HG02759 (cell line): Measurements from ENCODE around the gene GDPD5.

ENCODE experiments used
- ATAC-seq: cut with Tn5 transposase; IDR thresholded peaks from one replicate; pipeline ENCODE4 v1.9.1; 2021; ENCODE audit warnings: mild to moderate bottlenecking, moderate library complexity; ENCODE audit not compliant: unreplicated experiment

GDPD5 gene

DNA sequence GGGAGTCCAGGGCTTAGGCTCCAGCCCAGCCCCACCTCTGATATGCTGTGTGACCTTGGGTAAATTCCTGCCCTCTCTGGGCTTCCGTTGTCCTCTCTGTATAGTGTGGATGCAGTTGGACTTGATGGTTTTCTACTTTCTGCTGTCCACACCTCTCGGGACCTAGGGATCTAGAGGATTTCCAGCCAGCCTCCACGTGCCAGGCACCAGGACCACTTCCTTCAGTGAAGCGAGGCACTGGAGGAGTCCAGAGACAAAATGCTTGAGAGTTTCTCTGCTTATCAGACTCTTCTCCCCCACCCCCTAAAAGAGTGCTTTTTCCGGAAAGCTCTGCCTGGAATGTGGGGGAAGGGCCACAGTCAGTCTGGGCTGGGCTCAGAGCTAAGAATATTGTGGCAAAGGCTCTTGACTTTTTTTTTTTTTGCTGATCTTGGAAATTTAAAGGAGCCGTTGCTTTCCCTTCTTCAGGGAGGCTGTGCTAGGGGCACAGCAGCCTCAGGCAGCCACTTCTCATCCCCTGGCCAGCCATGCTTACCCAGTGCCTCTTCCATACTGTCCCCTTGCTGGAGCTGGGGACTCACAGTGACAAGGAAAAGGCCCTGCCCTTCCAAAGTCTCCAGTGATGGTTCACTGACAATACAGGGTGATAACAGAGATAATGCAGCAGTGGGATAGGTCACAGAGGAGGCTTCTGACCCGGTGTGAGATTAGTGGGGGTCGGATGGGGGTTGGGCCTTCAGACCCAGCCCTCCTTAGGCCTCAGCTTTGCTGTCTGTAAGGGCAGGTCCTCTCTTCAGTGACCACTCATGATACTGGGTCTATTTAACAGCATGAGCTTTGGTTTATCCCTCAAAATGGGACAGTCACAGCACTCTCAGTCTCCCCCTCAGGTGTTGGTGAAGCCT, 33.5 kb upstream of the GDPD5 start:
- ATAC-seq = no peak

DNA sequence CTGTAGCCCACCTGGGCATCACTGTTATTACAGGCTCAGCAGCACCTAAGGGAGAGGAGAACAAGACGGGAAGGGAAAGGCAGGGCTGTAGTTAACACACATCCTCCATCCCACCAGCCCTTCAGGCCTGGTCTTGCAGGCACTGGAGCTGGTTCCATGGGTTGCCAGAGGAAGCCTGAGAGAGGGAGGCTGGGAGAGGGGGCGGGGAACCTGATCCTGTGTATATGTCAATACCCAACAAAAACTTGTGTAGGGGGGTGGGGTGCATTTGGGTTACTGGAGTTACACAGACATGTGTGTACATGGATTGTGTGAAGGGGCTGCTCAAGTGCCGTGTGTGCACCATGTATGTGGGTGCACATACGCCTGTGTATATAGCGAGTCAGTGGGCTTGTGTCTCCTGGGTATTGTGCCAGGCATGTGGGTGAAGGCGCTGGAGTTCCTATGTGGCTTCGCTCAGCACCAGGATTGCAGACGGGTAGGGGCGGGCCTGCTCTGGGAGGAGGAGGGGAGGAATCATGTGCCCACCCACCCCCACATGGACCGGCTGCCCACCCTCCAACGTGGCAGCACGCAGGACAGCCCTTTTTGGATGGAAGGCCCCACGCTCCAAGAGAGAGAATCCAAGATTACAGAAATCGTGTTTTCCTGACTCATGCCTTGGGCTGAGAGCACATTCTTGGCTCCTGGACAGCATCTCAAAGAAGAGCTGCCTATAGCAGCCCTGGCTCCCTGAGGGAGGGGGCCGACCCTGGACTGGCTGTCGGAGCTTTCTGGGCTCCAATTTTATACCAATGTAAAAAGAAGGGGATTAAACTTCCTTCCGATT, 32.1 kb upstream of the GDPD5 start:
- ATAC-seq = no peak

DNA sequence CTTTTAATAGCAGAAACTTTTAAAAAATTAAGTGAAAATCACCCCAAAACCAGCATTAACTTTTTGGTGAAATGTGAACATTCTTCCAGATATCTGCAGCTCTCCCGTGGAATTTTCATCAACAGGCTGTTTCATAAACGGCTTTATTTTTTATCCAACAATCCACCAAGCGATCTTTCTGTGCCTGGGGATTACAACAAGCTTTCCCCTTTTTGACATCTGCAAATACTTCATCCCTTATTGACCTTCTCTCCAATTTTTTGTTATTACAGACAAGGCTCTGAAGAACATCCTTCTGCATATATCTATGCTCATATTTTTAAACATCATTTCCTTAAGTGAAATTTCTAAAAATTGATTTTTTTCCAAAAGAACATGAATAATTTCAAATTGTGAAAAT, 30.5 kb upstream of the GDPD5 start:
- no peak for ATAC-seq

DNA sequence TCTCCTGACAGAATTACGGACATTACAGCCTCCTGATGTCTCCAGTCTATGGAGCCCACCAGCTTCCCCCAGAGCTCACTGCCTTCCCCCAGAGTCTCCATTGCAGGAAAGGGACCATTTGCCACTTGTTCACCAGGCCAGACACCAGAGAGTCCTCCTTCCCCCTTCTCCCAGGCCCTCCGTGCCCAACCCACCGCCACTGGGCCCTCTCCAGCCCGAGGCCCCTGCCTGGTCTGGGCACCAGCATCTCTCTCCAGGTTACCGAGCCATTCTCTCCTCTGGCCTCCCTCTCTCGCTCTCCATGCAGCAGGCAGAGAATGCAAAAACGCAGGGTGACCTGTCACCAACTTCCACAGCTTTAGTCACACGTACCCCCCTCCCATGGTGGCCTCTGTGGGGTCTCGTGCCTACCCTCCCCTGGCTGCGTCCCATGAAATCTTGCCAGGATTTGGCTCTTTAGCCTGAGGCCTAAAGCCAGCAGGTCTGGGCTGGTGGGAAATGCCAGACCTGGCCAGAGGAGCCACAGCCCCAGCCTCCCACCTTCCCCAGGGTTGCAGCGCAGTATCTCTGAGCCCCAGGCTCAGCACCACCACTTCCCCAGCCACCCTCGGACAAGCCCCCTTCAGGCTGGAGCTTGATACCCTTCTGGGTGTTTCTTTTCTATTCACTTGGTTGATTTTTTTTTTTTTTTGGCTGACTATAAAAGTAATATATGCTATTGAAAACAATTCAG, 29.5 kb upstream of the GDPD5 start:
- no peak for ATAC-seq

DNA sequence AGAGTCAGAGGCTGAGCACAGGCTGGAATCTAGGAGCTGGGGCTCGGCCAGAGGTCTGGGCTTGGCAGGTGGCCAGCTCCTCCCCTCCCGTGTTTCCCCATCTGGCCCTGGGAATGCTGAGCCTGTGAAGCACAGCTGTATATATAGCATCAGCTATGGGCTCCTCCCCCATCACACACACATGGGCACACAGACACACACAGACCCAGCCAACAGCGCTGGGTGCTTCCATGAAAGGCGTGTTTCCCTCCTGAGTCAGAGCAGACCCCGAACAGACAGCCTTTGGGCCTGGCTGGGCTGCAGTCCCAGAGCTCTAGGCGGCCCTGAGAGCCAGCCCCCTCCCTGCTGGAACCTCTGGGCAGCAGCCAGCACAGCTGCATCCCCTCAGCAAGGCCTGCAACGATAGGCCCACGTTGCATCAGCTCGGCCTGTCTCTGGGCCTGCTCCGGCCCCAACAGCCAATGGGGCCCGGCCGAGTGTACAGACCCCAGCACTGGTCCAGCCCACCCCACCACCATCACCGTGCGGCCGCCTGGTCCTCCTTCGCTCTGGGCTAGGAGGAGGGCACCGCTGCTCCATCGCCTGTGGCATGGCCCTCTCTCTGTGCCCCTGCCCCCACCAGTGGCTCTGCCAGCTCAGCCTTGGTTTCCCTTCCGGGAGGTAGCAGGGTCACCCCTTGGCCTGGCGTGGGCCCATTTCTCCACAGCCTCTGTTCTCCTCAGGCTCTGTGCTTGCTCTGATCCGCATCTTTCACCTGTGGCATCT, 28.7 kb upstream of the GDPD5 start:
- ATAC-seq = no peak

DNA sequence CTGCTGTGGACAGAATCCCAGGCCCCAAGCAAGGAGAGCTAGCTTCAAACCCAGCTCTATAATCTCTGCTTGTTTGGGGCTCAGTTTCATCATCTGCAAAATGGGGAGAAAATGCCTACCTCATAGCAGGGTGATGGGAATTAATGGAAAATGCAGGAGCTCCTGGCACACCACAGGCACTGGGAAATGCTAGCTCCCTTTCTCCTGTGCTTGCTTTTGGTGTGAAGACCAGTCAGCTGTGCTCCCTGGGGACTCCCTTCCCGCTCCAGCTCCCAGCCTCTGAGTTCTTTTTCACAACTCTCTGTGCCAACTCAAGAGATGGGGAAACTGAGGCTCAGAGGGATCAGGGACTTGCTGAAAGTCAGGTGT, 28.1 kb upstream of the GDPD5 start:
- no peak for ATAC-seq

DNA sequence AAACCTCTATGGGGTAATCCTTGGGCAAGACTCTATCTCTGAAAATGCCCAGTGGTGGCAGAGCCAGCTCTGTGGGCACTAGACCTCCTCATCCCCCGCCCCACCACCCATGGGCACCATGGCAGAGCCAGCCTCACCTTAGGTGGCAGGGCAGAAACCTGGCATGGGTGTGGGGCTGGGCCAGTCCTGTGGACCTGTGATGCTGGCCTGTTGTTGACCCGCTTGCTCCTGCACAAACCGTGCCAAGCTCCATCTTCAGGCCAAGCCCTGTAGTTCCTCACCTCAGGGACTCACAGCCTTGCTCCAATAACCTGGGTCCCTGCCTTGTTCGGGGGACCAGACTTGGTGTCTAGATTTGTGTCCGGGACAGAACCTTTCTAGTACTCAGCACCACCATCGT, 27.4 kb upstream of the GDPD5 start:
- no peak for ATAC-seq

DNA sequence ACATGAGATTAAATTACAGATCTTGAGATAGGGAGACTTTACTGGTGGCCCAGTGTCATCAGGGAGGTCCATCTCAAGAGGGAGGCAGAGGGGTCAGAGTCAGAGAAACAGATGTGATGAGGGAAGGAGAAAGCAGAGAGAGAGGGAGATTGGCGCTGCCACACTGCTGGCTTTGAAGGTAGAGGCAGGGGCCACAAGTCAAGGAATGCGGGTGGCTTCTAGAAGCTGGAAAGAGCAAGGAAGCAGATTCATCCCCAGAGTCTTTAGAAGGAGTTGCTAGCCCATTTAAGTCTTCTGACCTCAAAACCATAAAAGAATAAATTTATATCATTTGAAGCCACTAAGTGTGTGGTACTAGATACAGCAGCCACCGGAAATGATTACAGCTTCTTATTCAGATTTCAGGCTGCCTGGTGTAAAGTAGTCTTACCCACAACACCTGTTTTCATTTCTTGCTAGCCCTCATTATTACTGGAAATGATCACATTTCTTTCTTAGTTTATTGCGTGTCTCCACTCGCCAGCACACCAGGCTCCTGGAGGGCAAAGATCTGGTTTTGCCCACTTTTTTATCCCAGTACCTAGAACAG, 23.7 kb upstream of the GDPD5 start:
- no peak for ATAC-seq

DNA sequence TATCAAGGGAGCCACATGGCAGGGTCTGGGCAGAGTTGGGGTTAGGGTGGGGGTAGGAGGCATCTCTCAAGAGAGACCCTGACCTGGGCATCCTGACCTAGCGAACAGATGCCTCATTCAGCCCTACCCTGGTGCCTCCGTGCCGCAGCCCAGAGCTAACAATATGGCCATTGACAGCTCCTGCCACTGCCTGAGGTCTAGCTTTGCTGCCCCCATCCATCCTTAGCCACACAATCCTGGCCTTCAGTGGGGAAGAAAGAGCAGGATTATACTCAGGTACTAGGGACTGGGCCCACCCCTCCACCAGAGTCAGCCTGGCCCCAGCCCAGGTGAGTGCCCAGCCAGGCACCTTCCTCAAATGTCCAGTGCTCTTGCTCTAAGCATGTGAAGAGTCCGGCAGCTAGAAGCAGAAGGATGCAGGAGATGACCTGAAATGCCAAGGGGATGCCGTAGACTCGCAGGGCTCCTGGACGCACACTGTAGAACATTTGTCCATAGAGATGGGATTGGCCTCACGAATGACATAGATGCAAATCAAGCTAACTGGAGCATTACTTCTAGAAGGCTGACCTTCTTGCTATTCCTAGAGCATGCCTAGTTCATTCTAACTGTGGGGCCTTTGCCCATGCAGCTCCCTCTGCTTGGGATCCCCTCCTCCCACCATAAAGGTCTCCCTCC, 23.0 kb upstream of the GDPD5 start:
- ATAC-seq = no peak

DNA sequence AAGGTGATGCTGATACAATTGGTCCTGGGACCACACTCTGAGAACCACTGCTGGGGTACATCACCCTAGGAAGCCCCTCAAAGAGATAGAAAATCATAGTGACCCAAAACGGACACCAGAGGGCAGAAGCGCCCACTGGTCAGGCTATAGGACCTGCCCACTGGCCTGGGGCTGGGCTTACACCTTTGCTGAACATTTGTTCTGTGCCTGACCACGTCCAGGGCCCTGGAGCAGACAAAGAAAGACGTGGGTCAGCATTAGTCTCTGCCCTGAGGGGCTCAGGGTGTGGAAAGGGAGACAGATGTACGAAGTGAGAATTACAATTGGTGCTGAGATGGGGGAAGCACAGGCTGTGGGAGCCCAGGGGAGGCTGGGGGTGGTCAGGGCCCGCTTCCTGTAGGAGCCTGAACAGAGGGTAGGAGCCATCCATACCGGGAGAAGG, 21.9 kb upstream of the GDPD5 start:
- no peak for ATAC-seq

DNA sequence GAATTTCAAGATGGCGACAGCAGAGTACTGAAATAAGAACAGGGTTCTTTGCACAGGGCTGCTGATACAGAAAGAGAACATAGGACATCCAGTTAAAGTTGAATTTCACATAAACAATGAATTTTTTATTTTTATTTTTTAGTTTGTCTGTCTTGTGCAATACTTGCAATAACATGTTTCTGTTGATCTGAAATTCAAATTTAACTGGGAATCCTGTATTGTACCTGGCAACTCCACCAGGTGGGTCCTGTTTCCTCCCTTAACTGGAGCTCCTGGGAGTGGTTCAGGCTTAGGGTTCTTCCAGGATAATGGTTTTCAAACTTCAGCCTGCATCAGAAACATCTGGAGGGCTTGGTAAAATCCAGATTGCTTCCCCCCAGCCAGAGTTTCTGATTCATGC, 21.4 kb upstream of the GDPD5 start:
- ATAC-seq = no peak

DNA sequence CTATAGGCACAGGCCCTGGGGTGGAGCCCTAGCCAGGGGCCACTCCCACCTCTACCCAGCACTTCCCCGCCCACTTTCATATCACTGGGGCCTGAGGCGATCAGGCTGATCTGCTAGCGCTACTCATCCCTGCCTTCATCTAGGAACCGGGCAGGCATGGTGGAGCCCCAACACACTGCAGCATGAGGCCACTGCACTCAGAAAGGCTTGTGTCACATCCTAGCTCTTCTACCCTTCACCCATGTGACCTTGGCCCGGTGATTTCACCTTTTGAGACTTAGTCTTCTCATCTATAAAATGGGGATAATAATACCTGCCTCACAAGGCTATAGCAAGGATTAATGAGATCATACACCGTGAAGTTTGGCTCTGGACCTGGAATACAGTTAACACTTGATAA, 18.1 kb upstream of the GDPD5 start:
- ATAC-seq = no peak

DNA sequence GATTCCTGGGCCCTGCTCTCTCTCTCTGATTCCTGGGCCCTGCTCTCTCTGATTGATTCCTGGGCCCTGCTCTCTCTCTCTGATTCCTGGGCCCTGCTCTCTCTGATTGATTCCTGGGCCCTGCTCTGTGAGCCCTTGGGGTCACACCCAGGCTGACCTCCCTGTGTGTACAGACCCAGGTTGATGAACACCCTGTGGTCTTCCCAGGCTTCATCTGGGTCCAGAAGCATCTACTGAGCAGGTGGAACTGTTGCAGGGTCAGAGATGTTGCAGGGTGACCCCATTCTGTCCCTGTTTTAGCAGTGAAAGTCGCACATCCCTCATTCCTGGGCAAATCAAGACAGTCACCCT, 16.3 kb upstream of the GDPD5 start:
- no peak for ATAC-seq

DNA sequence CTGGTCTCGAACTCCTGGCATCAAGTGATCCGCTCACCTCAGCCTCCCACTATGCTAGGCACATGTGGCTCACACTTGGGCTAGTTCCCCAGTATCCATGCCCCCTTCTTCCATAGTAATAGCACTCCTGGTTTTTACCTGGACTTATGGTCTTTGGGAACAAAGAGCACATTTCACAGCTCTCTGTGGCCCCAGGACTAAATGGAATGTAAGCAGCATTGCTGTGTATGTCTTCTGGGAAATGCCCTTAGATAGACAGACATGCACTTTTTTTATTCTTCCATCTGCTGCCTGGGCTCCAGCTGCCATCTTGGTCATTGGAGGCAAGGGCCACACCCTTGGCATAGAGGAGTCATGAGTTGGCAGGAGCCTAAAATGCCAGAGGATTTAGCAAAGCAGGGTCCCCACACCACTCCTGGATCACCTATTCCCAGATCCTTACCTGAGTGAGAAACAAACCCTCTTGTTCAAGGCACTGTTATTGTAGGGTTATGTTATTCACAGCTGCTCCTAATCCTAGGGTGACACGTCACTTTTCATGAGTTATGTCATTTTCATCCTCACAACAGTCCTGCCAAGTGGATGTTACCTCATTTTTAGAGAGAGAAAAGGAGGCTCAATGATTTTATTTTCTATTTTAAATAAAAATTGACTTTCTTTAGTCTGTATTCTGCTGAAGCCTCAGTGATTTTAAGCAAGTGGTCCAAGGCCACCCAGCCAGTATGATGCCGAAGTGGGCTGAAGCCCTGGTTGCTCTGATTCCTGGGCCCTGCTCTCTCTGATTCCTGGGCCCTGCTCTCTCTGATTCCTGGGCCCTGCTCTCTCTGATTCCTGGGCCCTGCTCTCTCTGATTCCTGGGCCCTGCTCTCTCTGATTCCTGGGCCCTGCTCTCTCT, 15.7 kb upstream of the GDPD5 start:
- ATAC-seq = no peak

DNA sequence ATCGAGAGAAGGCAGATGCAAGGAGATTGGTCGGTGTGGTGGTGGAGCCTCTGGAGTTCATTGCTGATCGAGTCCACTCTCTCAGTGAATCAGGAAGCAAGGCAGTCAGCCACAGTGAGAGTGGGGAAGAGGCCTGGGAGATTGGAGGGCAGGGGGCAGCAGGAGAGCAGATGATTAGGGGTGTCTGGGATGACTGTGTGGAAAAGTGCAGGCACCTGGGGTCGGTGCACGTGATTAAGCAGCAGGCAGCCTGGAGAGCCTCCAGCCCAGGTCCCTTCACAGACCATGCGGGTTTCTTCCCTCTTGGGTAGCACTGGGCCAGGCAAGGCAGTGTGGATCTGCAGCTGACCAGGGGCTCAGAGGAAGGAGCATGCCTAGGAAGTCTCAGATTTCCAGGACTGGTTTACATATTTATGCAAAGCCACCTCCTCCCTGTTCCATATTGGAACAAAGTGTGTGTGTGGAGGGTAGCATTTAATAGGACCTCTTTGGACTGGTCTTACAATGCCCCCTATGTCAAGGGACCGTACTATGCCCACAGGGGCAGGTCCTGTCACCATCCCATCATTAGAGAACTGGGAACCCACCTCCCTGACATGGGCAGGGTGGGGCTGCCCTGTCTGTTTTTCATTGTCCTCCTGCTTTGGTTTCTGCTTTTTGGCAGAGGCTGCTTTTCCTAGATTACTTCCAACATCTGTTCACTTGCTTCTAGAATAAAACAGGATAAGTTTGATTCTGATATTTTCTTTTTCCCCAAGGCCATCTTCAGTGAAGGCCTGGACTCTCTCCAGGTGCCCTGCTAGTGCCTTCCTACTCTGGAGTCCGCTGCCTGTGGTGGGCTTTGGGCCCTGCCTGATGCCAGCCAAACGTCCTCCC, 14.0 kb upstream of the GDPD5 start:
- ATAC-seq = no peak

DNA sequence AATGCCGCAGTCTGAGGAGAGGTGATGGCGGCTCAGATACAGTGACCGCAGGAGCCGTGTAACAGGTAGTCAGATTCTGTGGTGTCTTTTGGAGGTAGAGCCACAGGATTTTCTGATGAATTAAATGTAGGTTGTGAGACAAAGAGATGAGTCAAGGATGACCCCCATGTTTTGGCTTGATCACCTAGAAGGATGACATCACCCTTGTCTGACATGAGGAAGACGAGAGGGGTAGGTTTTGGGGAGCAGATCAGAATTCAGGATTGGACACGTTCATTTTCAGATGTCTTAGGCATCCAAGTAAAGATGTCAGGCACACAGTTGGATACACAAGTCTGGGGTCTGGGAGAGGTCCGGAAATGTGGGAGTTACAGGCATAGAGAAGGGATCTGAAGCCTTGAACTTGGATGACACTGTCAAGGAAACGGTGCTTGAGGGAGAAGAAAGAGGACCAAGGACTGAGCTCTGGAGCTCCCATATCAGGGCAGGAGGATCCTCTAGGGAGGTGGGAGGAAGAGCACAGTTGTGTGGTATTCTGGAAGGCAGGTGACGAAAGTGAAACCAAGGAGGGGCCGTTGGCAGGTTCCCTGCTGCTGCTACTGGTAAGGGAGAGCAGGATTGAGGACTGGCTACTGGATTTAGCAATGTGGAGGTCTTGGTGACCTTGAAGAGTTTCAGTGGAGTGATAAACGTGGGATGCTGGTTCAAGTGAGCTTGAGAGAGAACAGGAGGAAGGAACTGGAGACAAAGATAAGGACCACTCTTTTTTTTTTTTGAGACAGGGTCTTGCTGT, 12.6 kb upstream of the GDPD5 start:
- ATAC-seq = no peak

DNA sequence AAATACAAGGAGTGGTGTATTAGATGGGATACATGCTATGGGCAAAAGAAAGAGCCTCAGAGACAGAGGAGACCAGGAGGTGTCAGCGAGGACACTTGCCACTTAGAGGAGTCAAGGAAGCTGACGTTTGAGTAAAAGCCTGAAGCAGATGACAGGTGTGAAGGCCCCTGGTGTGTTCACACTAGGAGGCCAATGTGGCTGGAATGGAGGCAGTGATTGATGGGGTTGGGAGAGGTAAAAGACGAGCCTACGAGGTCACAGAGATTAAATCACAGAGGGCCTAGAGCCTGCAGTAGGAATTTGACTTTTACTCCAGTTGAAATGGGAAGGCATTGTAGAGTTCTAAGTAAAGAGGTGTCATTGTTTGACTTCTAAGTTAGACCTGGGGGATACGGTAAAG, 12.0 kb upstream of the GDPD5 start:
- no peak for ATAC-seq
